Measurements from ENCODE around the gene ACOXL.

DNA sequence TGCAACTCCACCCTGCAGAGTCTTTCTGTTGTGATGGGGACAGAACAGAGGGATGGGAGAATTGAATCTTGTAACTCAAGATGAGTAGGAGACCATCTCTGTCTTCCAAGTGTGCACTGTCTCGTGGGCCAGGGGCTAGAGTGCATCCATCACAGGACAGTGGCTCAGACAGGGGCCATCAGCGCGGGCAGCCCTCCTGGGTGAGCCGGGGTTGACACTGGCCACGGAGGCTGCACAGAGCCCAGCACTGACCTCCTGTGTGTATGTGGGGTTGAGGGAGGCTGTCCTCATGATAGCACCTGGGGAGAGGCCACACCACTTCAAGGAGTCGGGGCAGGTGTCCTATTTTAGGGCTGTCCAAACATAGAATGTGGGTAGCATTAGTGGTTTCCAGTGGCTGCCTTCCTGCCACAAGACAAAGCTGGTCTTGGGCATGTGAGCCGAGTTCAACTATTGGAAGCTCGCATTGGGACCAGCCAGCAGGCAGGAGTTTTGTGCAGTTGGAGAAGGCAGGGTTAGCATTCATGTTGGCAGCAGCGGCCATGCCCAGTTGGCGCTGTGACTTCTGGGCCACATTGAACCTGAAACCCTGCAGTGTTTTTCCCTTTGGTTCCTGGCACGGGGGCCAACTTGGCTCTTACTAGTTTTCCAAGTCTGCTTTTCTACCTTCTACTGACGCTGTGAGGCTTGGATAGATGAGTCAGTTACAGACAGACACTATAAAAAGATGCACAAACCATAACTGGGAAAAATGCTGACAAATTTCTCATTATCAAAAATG is 45.3 kb downstream of the ACOXL start:
- TF ChIP-seq, protein P1, sequence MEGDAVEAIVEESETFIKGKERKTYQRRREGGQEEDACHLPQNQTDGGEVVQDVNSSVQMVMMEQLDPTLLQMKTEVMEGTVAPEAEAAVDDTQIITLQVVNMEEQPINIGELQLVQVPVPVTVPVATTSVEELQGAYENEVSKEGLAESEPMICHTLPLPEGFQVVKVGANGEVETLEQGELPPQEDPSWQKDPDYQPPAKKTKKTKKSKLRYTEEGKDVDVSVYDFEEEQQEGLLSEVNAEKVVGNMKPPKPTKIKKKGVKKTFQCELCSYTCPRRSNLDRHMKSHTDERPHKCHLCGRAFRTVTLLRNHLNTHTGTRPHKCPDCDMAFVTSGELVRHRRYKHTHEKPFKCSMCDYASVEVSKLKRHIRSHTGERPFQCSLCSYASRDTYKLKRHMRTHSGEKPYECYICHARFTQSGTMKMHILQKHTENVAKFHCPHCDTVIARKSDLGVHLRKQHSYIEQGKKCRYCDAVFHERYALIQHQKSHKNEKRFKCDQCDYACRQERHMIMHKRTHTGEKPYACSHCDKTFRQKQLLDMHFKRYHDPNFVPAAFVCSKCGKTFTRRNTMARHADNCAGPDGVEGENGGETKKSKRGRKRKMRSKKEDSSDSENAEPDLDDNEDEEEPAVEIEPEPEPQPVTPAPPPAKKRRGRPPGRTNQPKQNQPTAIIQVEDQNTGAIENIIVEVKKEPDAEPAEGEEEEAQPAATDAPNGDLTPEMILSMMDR (IDR thresholded peaks at IDR 0.05): no peak
- no peak for TF ChIP-seq POLR2A (IDR thresholded peaks at IDR 0.05)
